IMR-90 (cell line): ENCODE data around the gene LIPJ. TPM values are rescaled to one million over a fixed set of nuclear protein-coding genes. Genes with fewer than 3 reads are reported as not detected.

ENCODE experiments used
- ATAC-seq: fragments of 200-7000 bp; cut with Tn5 transposase; 2 replicates; pipeline ENCODE4 v1.9.1; 2020; ENCODE audit warnings: low read depth, mild to moderate bottlenecking, moderate library complexity
- BruUV-seq: library from RNA; stranded (reverse); fragments of 400-500 nt; replicated peaks from 2 replicates; lab custom pipeline; 2021; lab: Mats Ljungman, UMichigan
- CTCF ChIA-PET: fragments of 300-600 bp; formaldehyde crosslinking; extraction: SDS; loops from one replicate; lab custom pipeline; 2021; ENCODE audit warnings: antibody characterized with exemption; lab: Yijun Ruan, JAX
- POLR2A ChIA-PET: fragments of 300-600 bp; sonication (Branson Sonifier 250); formaldehyde crosslinking; loops from one replicate; lab custom pipeline; 2022; ENCODE audit warnings: antibody characterized with exemption; ENCODE audit not compliant: unreplicated experiment; lab: Charles Lee
- DNase-seq: peaks from one replicate; pipeline ENCODE4 v3.0.0; 2013
- H2AFZ ChIP-seq: replicated peaks from 2 replicates; pipeline ENCODE3; 2013; ENCODE audit warnings: low read length, mild to moderate bottlenecking; ENCODE audit not compliant: poor library complexity
- H2AK5ac ChIP-seq: 2 replicates; pipeline ENCODE4 v1.6.1; 2013; ENCODE audit warnings: low read depth, low read length, inconsistent platforms
- H2AK9ac ChIP-seq: replicated peaks from 2 replicates; pipeline ENCODE3; 2013; ENCODE audit warnings: mild to moderate bottlenecking, low read depth, low read length, moderate library complexity; ENCODE audit not compliant: poor library complexity
- H2BK120ac ChIP-seq: 2 replicates; pipeline ENCODE4 v1.6.1; 2013; ENCODE audit warnings: low read depth, low read length, inconsistent platforms
- H2BK15ac ChIP-seq: 3 replicates; pipeline ENCODE4 v1.6.1; 2013; ENCODE audit warnings: low read depth, low read length, inconsistent platforms
- H2BK20ac ChIP-seq: 2 replicates; pipeline ENCODE4 v1.6.1; 2013; ENCODE audit warnings: low read depth, mild to moderate bottlenecking, inconsistent platforms, low read length, moderate library complexity
- H2BK5ac ChIP-seq: 2 replicates; pipeline ENCODE4 v1.6.1; 2013; ENCODE audit warnings: mild to moderate bottlenecking, low read depth, low read length, inconsistent platforms; ENCODE audit not compliant: poor library complexity, severe bottlenecking
- H3K14ac ChIP-seq: replicated peaks from 2 replicates; pipeline ENCODE4 v1.6.1; 2013; ENCODE audit warnings: low read depth, low read length, inconsistent platforms
- H3K18ac ChIP-seq: 2 replicates; pipeline ENCODE4 v1.6.1; 2013; ENCODE audit warnings: low read depth, low read length, control low read depth
- H3K23ac ChIP-seq: 2 replicates; pipeline ENCODE4 v1.6.1; 2013; ENCODE audit warnings: low read depth, low read length, inconsistent platforms
- H3K27ac ChIP-seq: 2 replicates; pipeline ENCODE4 v1.5.1; 2013; ENCODE audit warnings: mild to moderate bottlenecking, control low read depth, low read length; ENCODE audit not compliant: insufficient read depth
- H3K27me3 ChIP-seq: 2 replicates; pipeline ENCODE4 v1.6.1; 2013; ENCODE audit warnings: low read length; ENCODE audit not compliant: control insufficient read depth, insufficient read depth
- H3K36me3 ChIP-seq: 2 replicates; pipeline ENCODE4 v1.6.1; 2013; ENCODE audit warnings: low read length, mixed read lengths; ENCODE audit not compliant: control insufficient read depth, insufficient read depth
- H3K4ac ChIP-seq: 2 replicates; pipeline ENCODE4 v1.6.1; 2013; ENCODE audit warnings: low read depth, low read length, inconsistent platforms
- H3K4me1 ChIP-seq: 2 replicates; pipeline ENCODE4 v1.6.1; 2013; ENCODE audit warnings: low read length, mixed read lengths; ENCODE audit not compliant: control insufficient read depth, insufficient read depth
- H3K4me2 ChIP-seq: 2 replicates; pipeline ENCODE4 v1.6.1; 2013; ENCODE audit warnings: low read depth, mild to moderate bottlenecking, control low read depth, low read length, moderate library complexity
- H3K4me3 ChIP-seq: 2 replicates; pipeline ENCODE4 v1.5.1; 2013; ENCODE audit warnings: low read depth, mild to moderate bottlenecking, control low read depth, low read length, moderate library complexity; ENCODE audit not compliant: insufficient read depth
- H3K56ac ChIP-seq: 2 replicates; pipeline ENCODE4 v1.6.1; 2013; ENCODE audit warnings: low read length, inconsistent platforms; ENCODE audit not compliant: insufficient read depth; ENCODE audit errors: extremely low read depth
- H3K79me1 ChIP-seq, 2 experiments: 2 replicates each; pipeline ENCODE4 v1.6.1; 2013; ENCODE audit warnings: low read length in 2 of 2, inconsistent platforms in 1 of 2, low read depth in 1 of 2
- H3K9ac ChIP-seq: 2 replicates; pipeline ENCODE4 v1.6.1; 2013; ENCODE audit warnings: low read depth, low read length, control low read depth
- H3K9me1 ChIP-seq: 2 replicates; pipeline ENCODE4 v1.6.1; 2013; ENCODE audit warnings: low read length, inconsistent platforms; ENCODE audit not compliant: insufficient read depth
- H3K9me3 ChIP-seq: 2 replicates; pipeline ENCODE4 v1.6.1; 2013; ENCODE audit warnings: low read length; ENCODE audit not compliant: control insufficient read depth, insufficient read depth
- H4K20me1 ChIP-seq: 2 replicates; pipeline ENCODE4 v1.6.1; 2013; ENCODE audit warnings: low read length, inconsistent platforms; ENCODE audit not compliant: insufficient read depth
- H4K5ac ChIP-seq: 2 replicates; pipeline ENCODE4 v1.6.1; 2013; ENCODE audit warnings: mild to moderate bottlenecking, low read depth, low read length, control low read depth
- H4K8ac ChIP-seq, 2 experiments: 2 replicates each; pipeline ENCODE4 v1.6.1; 2013; ENCODE audit warnings: low read depth in 2 of 2, low read length in 2 of 2, control low read depth in 1 of 2, inconsistent platforms in 1 of 2
- H4K91ac ChIP-seq: 2 replicates; pipeline ENCODE4 v1.6.1; 2013; ENCODE audit warnings: low read depth, low read length, inconsistent platforms; ENCODE audit not compliant: insufficient read depth
- CEBPB ChIP-seq: IDR thresholded peaks from 2 replicates; pipeline ENCODE4 v1.6.1; 2012; ENCODE audit warnings: low read depth, low read length, improper control_type of control experiment
- FOS ChIP-seq: fragments of 150-350 bp; IDR thresholded peaks from 2 replicates; pipeline ENCODE4 v1.6.1; 2016; ENCODE audit warnings: low read depth, low read length
- MXI1 ChIP-seq: IDR thresholded peaks from 2 replicates; pipeline ENCODE4 v1.6.1; 2012; ENCODE audit warnings: low read depth, mild to moderate bottlenecking, low read length, moderate library complexity, borderline replicate concordance
- NFE2L2 ChIP-seq: fragments of 150-350 bp; IDR thresholded peaks from 2 replicates; pipeline ENCODE4 v1.6.1; 2016; ENCODE audit warnings: low read depth, mild to moderate bottlenecking, low read length
- POLR2A ChIP-seq: IDR thresholded peaks from 2 replicates; pipeline ENCODE4 v1.6.1; 2012; ENCODE audit warnings: mild to moderate bottlenecking, low read depth, low read length
- SMC3 ChIP-seq: fragments of 150-350 bp; IDR thresholded peaks from 2 replicates; pipeline ENCODE4 v1.6.1; 2016; ENCODE audit warnings: low read depth, mild to moderate bottlenecking, antibody characterized with exemption, low read length, moderate library complexity
- USF2 ChIP-seq: fragments of 150-350 bp; IDR thresholded peaks from 2 replicates; pipeline ENCODE4 v1.6.1; 2017; ENCODE audit warnings: mild to moderate bottlenecking, antibody characterized with exemption, low read length, low read depth
- WGBS, 2 experiments: methylation state at CpG; one replicate each; pipeline versions ENCODE4 v1.1.5 to v1.1.7; 2013; ENCODE audit warnings: missing lambda C conversion rate in 2 of 2; ENCODE audit not compliant: insufficient read length in 1 of 2; ENCODE audit errors: extremely low coverage in 2 of 2; 5-methylcytosine and 5-hydroxymethylcytosine counted together
- dilution Hi-C: fragments of 300-500 bp; cut with HindIII; formaldehyde crosslinking; loops from one replicate; pipeline ENCODE4 v1.14.3; 2018; ENCODE audit warnings: low sequenced_read_pairs; ENCODE audit not compliant: unreplicated experiment
- in situ Hi-C: fragments of 300-500 bp; cut with MboI; formaldehyde crosslinking; loops from 3 replicates; pipeline ENCODE4 v1.14.3; 2019; ENCODE audit warnings: low sequenced_read_pairs, inconsistent platforms, mixed read lengths
- intact Hi-C: fragments of 100-400 bp; cut with micrococcal nuclease; formaldehyde crosslinking; loops from 2 replicates; pipeline ENCODE4 v1.10.0; 2022
- polyA plus RNA-seq, 3 experiments: library from polyadenylated mRNA; depleted of rRNA; stranded (reverse); fragments of >200 nt; gene quantifications; 2 replicates each; pipeline ENCODE4 v1.2.3, GENCODE V29; 2012; ENCODE audit warnings: low replicate concordance in 1 of 3
- total RNA-seq: library from RNA; depleted of rRNA; stranded (reverse); fragments of >200 nt; gene quantifications from 2 replicates; pipeline ENCODE4 v1.2.3, GENCODE V29; 2012

The LIPJ gene
- total and polyA plus RNA-seq, 2 of the 4 experiments (the other 2 are of a cell fraction), result not detected

GRCh38 chr10:88647061-88647615, 60.6 kb downstream of the LIPJ start:
- POLR2A ChIA-PET, result no interaction called here
- intact Hi-C loops (no loop called here), in situ Hi-C loops (no loop called here), dilution Hi-C loops (no loop called here)
- H2AK5ac ChIP-seq, result no peak overlapping the region
- no peaks in the 10 kb centered on the region for H3K27me3 ChIP-seq
- no peak overlapping the region for H4K5ac ChIP-seq
- no peak for DNase-seq
- no peak overlapping the region for H2AK9ac ChIP-seq
- H4K91ac ChIP-seq, result no peak overlapping the region
- H2AFZ ChIP-seq, result no peak overlapping the region
- H4K20me1 ChIP-seq, result no peaks in the 10 kb centered on the region
- H3K56ac ChIP-seq, result no peak overlapping the region
- H3K9ac ChIP-seq, result no peak overlapping the region
- no peak overlapping the region for H4K8ac ChIP-seq
- H3K4me1 ChIP-seq, result peaks cover 5% of the 10 kb centered on the region
- no peak for ATAC-seq
- no peak overlapping the region for H2BK15ac ChIP-seq
- no peak overlapping the region for H3K4me2 ChIP-seq
- H3K9me3 ChIP-seq, result no peaks in the 10 kb centered on the region
- no peak overlapping the region for H3K4me3 ChIP-seq
- H3K27ac ChIP-seq, result no peak overlapping the region
- H2BK120ac ChIP-seq, result no peak overlapping the region
- TF ChIP-seq SMC3 (no peak), NFE2L2 (no peak), POLR2A (no peak), USF2 (no peak), MXI1 (no peak), FOS (no peak), CEBPB (no peak)
- no peak overlapping the region for H3K14ac ChIP-seq
- peaks cover 2% of the 10 kb centered on the region; the same call in 1 of the 2 replicates for H3K9me1 ChIP-seq
- H2BK20ac ChIP-seq, result no peak overlapping the region
- no peaks in the 10 kb centered on the region for H3K36me3 ChIP-seq
- H3K79me1 ChIP-seq, result no peaks in the 10 kb centered on the region
- WGBS, 2 experiments, result no CpG with 5 or more reads among the region's 2 CpGs
- no peak overlapping the region for H3K4ac ChIP-seq
- no TSS peak for BruUV-seq
- H2BK5ac ChIP-seq, result no peak overlapping the region
- CTCF ChIA-PET, result interaction anchor here (0.6 to 0.7 kb wide), 2 partner anchors 14 to 234 kb away, joined by 3 to 4 read pairs; no protein-coding TSS in a partner anchor
- H3K23ac ChIP-seq, result no peak overlapping the region; the same call in 1 of the 2 replicates
- no peak overlapping the region for H3K18ac ChIP-seq
